Stimulated activated CD8-positive, alpha-beta memory T cell treated with anti-CD3 and anti-CD28 coated beads, Interleukin-2, amount 100 ng/mL, for 48 hours (primary cell): Measurements from ENCODE around the gene PWP2.
A peak's percentile ranks its signal among the peaks of the same experiment; 100 is the strongest.
"Not testable (repeated sequence)": the region's sequence is repeated elsewhere in the genome, so short reads cannot be mapped to it uniquely, and the experiment has no call there.

Experiments used
- DNase-seq, 2 donors: peaks; one replicate each; pipeline ENCODE4 v3.0.0-alpha.2; 2020; ENCODE audit warnings: low read depth in 2 of 2

PWP2 gene

DNA sequence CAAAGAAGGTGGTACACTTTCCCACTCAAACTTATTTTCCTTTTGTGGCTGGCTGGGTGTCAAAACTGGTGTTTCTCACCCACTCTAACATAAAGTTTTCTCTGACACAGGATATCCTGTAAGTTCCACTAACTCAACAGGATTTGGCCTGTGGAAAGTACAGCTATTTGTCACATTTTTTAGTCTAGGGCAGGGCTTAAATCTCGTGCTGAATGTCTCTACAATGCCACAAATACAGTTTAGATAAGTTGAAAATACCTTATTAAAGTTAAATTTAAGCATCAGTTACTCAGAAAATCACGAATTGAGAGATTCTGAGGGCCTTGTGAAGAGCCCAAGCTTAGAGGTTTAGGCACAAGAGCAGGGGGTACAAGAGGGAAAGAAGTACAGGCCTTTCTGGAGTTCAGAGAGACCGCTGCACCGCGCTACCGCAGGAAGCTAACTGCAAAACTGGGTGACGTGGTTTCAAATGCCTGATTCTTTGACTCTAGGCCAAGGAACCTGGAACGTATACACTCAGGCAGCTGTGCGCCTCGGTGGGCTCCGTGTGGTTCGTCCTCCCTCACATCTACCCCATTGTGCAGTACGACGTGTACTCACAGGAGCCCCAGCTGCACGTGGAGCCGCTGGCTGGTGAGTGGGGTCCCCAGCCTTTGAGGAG, 23.4 kb upstream of the PWP2 start:
- DNase-seq, result peak; percentile 49 to 51

DNA sequence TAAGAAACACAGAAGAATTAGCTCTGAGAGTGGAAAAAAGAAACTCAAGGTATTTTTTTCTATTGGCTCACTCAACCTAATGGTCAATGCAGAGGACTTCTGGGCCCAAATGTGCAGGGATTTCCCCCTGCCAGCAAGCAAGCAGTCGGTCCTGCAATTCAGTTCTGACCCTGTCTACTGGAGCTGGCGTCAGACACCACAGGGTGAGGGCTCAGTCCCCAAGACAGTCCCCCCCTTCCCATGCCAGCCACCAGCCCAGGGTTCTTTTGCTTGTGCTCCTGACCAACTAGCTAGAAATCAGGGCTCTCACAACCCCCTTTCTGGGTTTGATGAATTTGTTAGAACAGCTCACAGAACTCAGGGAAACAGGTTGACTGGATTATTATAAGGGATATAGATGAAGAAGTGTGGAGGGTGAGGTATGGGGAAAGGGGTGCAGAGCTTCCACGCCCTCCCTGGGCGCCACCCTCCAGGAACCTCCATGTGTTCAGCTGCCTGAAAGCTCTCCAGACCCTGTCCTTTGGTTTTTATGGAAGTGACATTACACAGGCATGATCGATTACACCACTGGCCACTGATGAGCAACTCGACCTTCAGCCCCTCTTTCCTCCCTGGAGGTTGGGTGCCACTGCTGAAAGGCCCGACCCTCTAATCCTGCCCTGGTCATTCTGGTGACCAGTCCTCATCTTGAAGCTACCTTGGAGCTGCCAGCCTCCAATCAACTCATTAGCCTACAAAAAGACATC, 22.5 kb upstream of the PWP2 start:
- no peak for DNase-seq

DNA sequence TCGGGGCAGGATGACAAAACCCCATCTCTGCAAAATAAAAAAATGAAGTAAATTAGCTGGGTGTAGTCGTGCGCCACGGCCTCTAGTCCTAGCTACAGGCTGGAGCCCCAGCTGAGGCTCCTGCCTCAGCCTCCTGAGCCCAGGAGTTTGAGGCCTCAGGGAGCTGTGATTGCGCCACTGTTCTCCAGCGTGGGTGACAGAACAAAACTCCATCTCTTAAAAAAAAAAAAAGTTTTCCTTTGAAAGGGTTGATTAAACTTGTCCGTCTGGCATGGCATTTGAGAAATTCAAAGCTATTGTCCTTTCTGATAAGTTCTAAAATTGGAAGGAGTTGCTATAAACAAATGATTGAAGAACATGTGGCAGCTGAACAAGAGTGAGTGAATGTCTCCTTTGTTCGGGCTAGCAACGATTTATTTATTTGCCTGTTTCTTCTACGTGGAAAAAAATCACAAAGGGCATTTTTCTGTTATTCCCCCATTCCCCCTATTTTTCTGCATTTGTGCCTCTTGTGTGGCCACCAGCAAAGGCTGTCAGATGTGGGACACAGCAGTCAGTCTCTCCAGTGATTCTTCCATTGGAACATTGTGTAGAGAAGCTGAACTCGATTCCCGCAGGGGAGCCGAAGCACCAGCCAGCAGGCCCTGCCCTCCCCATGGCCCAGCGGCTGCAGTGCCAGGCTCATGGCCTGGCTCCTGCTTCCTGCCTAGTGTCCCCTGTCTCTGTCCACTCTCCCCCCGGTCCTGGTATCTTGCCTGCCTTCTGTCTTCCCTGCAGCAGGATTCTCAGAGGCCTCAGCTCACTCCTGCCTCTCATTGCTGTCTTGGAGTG, 21.5 kb upstream of the PWP2 start:
- DNase-seq, result no peak

DNA sequence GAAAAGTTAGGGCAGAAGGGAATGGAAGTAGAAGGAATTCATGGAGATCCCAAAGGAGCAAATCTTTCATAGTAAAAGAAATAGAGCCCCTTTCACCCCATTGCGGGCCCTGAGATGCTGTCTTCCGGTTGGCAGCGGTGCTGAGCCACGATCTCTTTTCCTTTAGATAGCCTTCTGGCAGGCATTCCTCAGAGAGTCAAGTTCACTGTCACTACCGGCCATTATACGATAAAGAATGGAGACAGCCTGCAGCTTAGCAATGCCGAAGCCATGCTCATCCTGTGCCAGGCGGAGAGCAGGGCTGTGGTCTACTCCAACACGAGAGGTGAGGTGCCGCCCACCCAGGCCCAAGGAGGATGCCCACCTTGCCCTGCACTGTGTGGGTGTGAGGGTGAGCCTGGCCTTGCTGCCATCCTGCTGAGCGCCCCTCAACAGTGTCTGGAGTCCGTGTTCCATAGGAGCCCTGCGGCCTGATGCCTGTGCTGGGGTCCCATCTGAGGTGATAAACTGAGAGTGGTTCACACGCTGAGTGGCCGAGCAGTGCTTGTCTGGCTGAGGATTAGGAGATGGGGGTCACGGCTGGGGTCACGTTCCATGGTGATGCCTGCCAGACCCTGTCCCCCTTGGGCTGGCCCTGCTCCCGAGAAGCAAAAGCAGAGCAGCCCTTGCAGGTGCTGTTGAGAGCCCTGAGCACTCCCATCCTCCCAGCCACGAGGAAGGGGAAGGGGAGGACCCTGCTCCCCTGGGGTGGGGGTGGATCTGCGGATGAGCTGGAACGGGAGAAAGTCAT, 20.4 kb upstream of the PWP2 start:
- no peak for DNase-seq

DNA sequence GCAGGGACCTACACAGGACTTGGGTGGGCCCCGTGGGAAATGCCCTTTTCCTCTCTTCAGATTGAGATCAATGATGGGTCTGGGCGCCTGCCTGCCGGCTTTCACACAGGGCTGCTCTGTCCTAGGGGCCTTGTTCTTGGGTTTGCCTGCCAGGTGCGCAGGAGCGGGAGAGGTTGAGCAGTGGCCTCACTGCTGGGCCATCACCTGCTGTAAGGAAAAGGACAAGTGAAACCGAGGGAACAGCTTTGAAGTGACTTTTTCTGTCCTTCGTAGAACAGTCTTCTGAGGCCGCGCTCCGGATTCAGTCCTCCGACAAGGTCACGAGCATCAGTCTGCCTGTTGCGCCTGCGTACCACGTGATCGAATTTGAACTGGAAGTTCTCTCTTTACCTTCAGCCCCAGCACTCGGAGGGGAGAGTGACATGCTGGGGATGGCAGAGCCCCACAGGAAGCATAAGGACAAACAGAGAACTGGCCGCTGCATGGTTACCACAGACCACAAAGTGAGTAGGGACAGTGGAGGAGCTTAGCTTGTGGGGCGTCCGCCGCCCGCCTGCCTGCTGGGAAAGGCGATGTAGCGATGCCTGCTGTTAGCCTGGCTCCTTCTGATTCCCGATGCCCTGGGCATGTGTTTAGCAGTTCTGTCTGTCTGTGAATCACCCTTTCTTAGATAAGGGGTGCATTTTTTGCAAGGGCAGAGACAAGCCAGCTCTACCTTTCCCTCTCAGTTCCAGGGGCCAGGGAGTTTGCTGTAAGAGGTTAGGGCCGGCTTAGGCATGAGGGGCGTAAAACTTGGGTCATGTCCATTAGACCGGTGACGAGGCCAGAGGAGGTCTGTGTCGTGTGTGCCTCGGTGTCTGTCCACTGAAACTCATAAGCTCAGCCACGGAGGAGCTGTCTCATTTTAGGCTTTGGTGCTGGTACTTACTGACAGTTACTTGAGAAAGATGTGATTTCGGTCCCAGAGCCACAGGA, 19.5 kb upstream of the PWP2 start:
- no peak for DNase-seq

DNA sequence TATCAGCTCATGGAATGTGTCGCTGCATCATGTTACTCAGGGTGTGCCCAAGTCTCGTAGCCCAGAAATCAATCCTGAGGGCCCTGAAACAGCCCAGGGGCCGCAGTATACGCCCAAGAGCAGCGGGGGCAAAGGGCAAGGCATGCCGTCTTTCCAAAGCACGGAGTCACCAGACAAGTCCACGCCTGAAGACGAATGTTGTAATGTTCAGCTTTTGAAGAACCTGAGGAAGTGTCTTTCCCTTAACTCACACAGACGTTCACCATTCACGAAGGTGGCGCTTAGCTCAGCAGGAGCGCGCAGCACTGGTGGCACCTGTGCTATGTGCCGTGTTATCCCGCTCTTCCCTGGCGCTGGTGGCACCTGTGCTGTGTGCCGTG, 18.8 kb upstream of the PWP2 start:
- no peak for DNase-seq

DNA sequence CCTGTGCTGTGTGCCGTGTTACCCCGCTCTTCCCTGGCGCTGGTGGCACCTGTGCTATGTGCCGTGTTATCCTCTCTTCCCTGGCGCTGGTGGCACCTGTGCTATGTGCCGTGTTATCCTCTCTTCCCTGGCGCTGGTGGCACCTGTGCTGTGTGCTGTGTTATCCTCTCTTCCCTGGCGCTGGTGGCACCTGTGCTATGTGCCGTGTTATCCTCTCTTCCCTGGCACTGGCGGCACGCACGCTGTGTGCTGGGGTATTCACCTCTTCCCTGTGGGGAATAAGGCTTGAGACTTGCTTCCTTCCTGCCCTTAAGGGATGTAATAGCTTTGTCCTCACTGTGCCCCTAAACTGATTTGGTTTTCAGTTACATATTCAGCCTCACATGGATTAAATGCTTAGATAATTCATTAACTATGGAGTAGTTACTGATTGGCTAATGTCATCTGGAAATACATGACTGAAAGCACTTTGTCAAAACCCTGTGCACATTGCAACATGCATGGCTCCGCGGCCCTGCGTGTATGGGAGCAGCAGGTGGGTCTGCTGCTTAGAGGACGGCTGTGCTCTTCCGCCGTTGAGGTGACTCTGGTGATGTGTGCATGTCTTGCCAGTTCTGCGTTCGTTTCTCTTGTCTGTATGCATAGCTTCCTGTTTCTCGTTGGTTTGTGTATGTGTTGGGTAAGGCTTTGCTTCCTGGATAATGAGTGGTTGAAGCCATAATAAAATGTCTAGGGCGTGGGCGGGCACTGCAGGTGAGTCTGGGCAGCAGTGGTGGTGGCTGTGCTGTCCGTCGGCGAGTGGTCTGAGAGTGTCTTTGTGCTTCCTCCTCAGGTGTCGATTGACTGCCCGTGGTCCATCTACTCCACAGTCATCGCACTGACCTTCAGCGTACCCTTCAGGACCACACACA, 17.9 kb upstream of the PWP2 start:
- no peak for DNase-seq

DNA sequence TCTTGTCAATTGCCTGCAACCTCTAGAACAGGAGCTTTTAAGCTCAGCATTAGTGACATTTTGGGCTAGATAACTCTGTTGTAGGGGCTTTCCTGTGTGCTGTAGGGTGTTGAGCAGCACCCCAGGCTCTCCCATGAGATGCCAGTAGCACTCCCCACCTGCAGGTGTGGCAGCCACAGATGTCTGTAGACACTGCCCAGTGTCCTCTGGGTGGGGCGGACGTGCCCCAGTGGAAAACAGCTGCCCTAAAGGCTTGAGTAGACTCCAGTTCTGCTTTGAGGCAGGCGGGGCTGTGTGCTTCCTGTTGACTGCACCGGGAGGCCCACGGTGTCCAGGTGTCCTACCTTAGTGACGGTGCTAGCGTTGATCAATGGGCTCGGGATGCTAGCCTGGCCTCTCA, 16.9 kb upstream of the PWP2 start:
- no peak for DNase-seq

DNA sequence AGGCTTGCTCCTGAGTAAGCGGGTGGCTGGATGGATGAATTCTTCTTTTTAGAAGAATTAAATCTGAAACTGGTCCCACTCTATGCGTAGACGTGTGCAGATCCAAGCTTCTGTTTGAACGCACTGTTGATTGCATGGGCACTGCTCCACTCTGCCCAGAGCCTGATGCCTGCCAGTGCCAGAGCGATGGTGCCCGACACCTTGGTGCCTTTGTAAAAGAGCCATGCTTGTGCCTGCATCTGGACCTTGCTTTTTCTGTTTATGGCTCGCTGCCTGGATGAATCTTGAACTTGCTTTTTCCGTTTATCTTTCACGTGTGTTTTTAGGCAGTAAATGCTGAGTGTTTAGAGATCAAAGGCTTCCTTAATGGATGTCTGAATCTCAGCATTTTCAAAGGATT, 15.0 kb upstream of the PWP2 start:
- DNase-seq, result no peak

DNA sequence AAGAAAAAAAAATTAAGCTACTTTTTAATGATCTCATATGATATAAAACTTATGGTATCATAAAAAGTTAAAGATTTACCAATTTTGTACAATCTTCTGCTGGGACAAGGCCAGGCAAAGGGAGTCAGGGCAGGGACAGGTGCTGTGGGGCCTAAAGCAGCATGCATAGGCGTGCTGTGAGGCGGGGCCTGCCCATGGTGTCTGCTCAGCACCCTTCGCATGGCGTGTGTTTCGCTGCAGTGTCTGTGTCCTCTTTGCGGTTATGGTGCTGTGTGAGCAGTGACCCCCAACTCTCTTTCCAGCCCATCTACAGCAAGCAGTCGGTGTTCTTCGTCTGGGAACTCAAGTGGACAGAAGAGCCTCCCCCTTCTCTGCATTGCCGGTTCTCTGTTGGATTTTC, 13.4 kb upstream of the PWP2 start:
- DNase-seq, result no peak

DNA sequence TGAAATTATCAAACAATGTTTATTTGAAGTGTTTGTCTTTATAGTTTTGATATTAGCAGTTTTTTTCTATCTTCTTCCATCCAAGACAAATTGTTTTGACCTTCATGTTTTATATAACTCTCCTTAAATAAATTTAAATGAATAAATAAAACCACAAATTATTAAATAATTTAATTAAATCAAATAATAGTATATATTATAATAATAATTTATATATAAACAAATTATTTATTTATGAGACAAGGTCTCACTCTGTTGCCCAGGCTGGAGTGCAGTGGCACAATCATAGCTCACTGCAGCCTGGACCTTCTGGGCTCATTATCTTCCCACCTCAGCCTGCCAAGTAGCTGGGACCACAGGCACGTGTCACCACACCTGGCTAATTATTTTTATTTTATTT, 12.4 kb upstream of the PWP2 start:
- no peak for DNase-seq

DNA sequence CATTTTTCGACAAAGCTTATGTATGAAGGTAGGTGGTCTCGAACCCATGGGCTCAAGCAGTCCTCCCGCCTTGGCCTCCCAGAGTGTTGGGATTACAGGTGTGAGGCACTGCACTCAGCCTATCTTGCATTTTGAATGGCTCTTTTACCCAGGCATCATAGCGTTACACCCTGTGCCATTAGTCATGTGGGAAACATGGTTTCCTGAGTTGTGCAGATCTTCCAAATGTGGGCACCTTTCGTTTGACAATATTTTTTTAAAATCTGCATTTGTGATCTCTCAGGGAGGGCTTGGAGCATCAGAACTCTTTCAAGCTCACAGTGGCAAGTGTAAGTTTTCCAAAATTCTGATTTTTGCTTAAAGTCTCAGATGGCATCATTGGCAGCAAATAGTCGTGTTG, 8.7 kb upstream of the PWP2 start:
- DNase-seq, result not testable (repeated sequence)

DNA sequence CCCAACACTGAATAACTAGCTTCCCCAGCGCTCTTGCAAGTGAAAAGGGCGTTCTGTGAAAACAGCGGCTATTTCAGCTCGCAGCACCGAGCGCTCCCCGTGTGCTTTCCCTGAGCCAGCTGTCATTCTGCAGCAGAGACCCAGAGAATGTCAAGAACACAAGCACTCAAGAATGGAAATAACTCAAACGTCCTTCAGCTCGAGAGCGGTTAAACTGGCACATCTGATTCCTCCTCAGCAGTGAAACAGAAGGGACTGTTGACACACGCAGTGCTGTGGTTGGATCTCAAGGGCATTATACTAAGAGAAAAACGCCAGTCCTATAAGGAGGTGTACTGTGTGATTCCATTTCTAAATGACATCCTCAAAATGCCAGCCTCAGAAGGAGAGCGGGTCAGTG, 8.2 kb upstream of the PWP2 start:
- not testable (repeated sequence) for DNase-seq

DNA sequence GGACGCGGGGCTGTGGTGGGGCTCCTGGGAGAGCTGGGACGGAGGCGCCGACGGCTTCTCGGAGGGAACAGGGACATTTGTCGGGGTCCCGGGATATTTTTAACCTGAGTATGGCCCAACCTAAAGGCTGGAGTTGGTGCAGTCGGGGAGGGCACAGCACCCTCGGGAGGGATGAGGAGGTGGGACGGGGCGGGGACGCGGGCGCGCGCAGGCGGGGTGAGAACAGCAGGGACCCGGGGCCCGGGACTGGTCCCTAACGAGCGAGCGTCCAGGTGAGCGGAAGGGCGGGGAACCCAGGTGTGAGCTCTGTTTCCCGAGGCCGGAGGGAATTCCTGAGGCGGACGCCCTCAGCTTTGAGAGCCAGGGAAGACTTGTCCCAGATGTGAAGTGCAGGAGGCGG, 390 bp downstream of the PWP2 start:
- DNase-seq, result not testable (repeated sequence)

DNA sequence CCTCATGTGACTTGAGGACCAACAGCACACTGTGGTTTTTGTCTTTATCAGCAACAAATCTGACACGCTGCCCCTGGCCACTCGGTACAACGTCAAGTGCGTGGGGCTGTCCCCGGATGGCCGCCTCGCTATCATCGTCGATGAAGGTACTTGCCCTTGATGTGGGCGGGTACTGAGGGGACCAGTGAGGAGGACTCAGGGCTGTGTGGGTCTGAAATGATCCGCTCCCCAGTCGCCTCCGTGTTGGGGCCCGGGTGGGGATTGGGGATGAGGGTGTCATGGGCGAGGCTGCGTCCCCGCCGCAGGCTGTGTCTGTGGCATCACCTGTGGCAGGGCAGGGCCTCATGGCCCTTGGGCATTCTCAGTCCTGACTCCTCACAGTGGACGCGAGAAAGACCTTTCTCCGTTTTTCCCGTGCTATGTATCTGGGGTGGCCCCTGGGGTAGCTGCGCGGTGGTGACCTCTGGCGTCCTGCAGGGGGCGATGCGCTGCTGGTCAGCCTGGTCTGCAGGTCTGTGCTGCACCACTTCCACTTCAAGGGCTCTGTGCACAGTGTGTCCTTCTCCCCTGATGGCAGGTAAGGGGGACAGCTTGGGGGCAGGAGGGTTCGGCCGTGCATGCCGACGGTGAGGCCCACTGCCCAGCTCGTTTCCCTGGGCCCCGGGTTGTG, 6.6 kb downstream of the PWP2 start:
- not testable (repeated sequence) for DNase-seq

DNA sequence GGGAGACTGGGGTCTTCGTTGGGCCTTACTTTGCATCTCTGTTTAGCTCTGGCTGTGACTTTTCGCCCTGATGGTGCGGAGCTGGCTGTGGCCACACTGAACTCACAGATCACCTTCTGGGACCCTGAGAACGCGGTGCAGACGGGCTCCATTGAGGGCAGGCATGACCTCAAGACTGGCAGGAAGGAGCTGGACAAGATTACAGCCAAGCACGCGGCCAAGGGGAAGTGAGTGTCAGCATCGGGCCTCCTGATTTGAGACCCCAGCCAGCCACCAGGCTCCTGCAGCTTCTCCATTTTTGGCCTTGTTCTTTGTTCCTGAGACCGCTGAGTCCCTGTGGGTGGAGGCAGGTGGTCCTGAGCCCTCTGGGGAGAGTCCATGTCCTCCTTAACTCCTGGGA, 14.9 kb downstream of the PWP2 start:
- not testable (repeated sequence) for DNase-seq

DNA sequence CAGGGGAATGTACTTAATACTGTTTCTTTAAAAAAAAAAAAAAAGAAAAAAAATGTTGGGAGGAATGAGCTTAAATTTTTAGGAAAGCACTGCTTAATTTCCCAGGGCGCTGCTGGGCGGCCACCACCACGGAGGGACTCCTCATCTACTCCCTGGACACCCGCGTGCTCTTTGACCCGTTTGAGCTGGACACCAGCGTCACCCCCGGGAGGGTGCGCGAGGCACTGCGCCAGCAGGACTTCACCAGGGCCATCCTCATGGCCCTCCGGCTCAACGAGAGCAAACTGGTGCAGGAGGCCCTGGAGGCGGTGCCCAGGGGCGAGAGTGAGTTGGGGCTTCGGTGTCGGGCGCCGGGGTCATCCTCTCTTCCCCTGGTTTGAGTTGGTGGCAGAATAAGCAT, 20.6 kb downstream of the PWP2 start:
- DNase-seq, result not testable (repeated sequence)

DNA sequence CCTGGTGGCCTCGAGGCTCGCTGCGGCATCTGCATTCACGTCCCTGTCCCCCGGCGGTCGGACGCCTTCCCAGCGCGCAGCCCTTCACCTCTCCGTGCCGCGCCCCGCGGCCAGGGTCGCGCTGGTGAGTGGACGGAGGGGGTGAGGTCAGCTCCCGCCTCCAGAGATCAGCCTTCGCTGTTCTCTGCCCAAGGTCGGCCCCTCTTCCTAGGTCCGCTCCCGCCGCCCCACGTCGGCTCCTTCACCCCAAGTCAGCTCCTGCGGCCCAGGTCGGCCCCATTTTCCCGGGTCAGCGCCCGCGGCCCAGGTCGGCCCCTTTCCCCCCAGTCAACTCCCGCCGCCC, 26.5 kb downstream of the PWP2 start:
- DNase-seq, result not testable (repeated sequence)

DNA sequence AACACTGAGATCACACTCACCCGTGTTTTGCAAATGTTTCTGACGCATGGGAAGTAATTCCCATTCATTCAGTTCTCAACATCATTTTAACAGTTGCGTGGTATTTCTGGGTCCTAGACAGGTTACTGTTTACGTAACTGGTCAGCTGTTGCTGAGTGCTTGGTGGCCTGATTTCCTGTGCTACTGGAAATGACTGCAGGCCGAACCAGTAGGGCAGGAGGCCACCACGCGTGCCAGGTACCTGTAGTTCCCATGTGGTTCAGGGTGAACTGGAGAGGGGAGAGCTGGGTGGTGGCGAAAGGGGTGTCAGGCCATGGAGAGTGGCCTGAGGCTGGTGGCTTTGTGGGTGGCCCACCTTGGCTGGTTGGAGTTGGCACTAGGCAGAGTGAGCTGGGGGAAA, 27.5 kb downstream of the PWP2 start:
- not testable (repeated sequence) for DNase-seq
